ENCODE results near the gene ZFAND3.

Gene ZFAND3

GRCh38 chr6:38193481-38194281 lies 374.2 kb downstream of the ZFAND3 start:
- in situ Hi-C loops (cut with MboI; ENCODE audit: low sequenced_read_pairs), result no loop called here
- Histone ChIP-seq H3K4me3 (no peak overlapping the region), H3K27me3 (ENCODE audit: low read depth) (no peaks in the 10 kb centered on the region), H3K36me3 (replicated peaks) (no peaks in the 10 kb centered on the region), H3K9me3 (no peaks in the 10 kb centered on the region), H3K4me1 (peaks cover 5% of the 10 kb centered on the region)
- DNase-seq (ENCODE audit: low spot score in 2 of 2), result no peak

- DNase-seq (ENCODE audit: low spot score in 2 of 2), result no peak
- H3K36me3 ChIP-seq (replicated peaks), result no peaks in the 10 kb centered on the region
- H3K4me1 ChIP-seq, result peaks cover 5% of the 10 kb centered on the region
- no peaks in the 10 kb centered on the region for H3K27me3 ChIP-seq (ENCODE audit: low read depth)
- H3K9me3 ChIP-seq, result no peaks in the 10 kb centered on the region
- in situ Hi-C loops (cut with MboI; ENCODE audit: low sequenced_read_pairs), result no loop called here
- no peak overlapping the region for H3K4me3 ChIP-seq
Measured at GRCh38 chr6:38194282-38194572, 374.7 kb downstream of the ZFAND3 start.

GRCh38 chr6:38194589-38194988 lies 375.1 kb downstream of the ZFAND3 start:
- H3K9me3 ChIP-seq, result no peaks in the 10 kb centered on the region
- H3K36me3 ChIP-seq (replicated peaks), result no peaks in the 10 kb centered on the region
- H3K4me1 ChIP-seq, result peaks cover 5% of the 10 kb centered on the region
- no peak for DNase-seq (ENCODE audit: low spot score in 2 of 2)
- no peaks in the 10 kb centered on the region for H3K27me3 ChIP-seq (ENCODE audit: low read depth)
- H3K4me3 ChIP-seq, result no peak overlapping the region
- in situ Hi-C loops (cut with MboI; ENCODE audit: low sequenced_read_pairs), result no loop called here

- DNase-seq (ENCODE audit: low spot score in 2 of 2), result no peak
- in situ Hi-C loops (cut with MboI; ENCODE audit: low sequenced_read_pairs), result no loop called here
Measured at GRCh38 chr6:38195113-38195635, 375.6 kb downstream of the ZFAND3 start.

GRCh38 chr6:38198219-38198618 lies 378.7 kb downstream of the ZFAND3 start:
- no peaks in the 10 kb centered on the region for H3K9me3 ChIP-seq
- no peaks in the 10 kb centered on the region; the same call in 1 of the 2 replicates for H3K4me1 ChIP-seq
- in situ Hi-C loops (cut with MboI; ENCODE audit: low sequenced_read_pairs), result no loop called here
- no peak overlapping the region for H3K4me3 ChIP-seq
- H3K27me3 ChIP-seq (ENCODE audit: low read depth), result no peaks in the 10 kb centered on the region
- no peaks in the 10 kb centered on the region for H3K36me3 ChIP-seq (replicated peaks)
- DNase-seq (ENCODE audit: low spot score in 2 of 2), result no peak

More at GRCh38 chr6:38195113-38195635, 375.6 kb downstream of the ZFAND3 start:
- Histone ChIP-seq H3K36me3 (replicated peaks) (no peaks in the 10 kb centered on the region), H3K4me1 (peaks cover 5% of the 10 kb centered on the region), H3K4me3 (no peak overlapping the region), H3K9me3 (no peaks in the 10 kb centered on the region), H3K27me3 (ENCODE audit: low read depth) (no peaks in the 10 kb centered on the region)
